D721Med (cell line): ENCODE data around the gene CECR2.

ENCODE experiments used
- DNase-seq: peaks from one replicate; pipeline ENCODE4 v3.0.0; 2011; ENCODE audit warnings: low spot score; ENCODE audit not compliant: insufficient read length
- FAIRE-seq: peaks from 2 replicates; lab custom pipeline; 2011; peaks lifted over from hg19 to GRCh38; lab: Jason Lieb, UNC
- CTCF ChIP-seq: IDR thresholded peaks from 2 replicates; pipeline ENCODE4 v1.5.1; 2012; ENCODE audit warnings: mild to moderate bottlenecking, control low read depth; ENCODE audit not compliant: insufficient read depth; ENCODE audit errors: missing control alignments

CECR2 gene

GRCh38 chr22:17380359-17381087 is 11.3 kb downstream of the CECR2 start:
- FAIRE-seq (no peak), DNase-seq (no peak)
- no peak for TF ChIP-seq CTCF

GRCh38 chr22:17381192-17381913 is 12.1 kb downstream of the CECR2 start:
- no peak for TF ChIP-seq CTCF
- FAIRE-seq (no peak), DNase-seq (no peak)

GRCh38 chr22:17384612-17385330 is 15.5 kb downstream of the CECR2 start:
- no peak for TF ChIP-seq CTCF
- no peak for FAIRE-seq
- DNase-seq, result no peak

- no peak for DNase-seq
- no peak for TF ChIP-seq CTCF
- no peak for FAIRE-seq
Measured at GRCh38 chr22:17387356-17387755, 18.1 kb downstream of the CECR2 start.

GRCh38 chr22:17388235-17388634 is 19.0 kb downstream of the CECR2 start:
- DNase-seq, result no peak
- no peak for FAIRE-seq
- no peak for TF ChIP-seq CTCF

- no peak for FAIRE-seq
- no peak for TF ChIP-seq CTCF
Measured at GRCh38 chr22:17390087-17390486, 20.8 kb downstream of the CECR2 start.

More at GRCh38 chr22:17390087-17390486, 20.8 kb downstream of the CECR2 start:
- DNase-seq, result no peak
